ENCODE results near the gene ADAM30.

ADAM30 gene

GRCh38 chr1:119870917-119871596 is 25.3 kb downstream of the ADAM30 start:
- TF ChIP-seq REST (IDR thresholded peaks at IDR 0.05; ENCODE audit: insufficient read depth in 1 of 2, low read depth in 2 of 2, low read length in 2 of 2) (no peak), POLR2AphosphoS5 (IDR thresholded peaks at IDR 0.05; ENCODE audit: low read depth, low read length) (no peak), TAF1 (IDR thresholded peaks at IDR 0.05; ENCODE audit: borderline replicate concordance, insufficient read depth, low read length) (no peak), FOXP2 (optimal IDR thresholded peaks at IDR 0.05; ENCODE audit: borderline replicate concordance, extremely low read depth, extremely low read length, insufficient read depth) (no peak), SIN3A (IDR thresholded peaks at IDR 0.05; ENCODE audit: borderline replicate concordance, insufficient read depth, low read length) (no peak)

GRCh38 chr1:119869995-119870394 is 26.3 kb downstream of the ADAM30 start:
- TF ChIP-seq TAF1 (IDR thresholded peaks at IDR 0.05; ENCODE audit: borderline replicate concordance, insufficient read depth, low read length) (no peak), SIN3A (IDR thresholded peaks at IDR 0.05; ENCODE audit: borderline replicate concordance, insufficient read depth, low read length) (no peak), POLR2AphosphoS5 (IDR thresholded peaks at IDR 0.05; ENCODE audit: low read depth, low read length) (no peak)

- TF ChIP-seq TAF1 (IDR thresholded peaks at IDR 0.05; ENCODE audit: borderline replicate concordance, insufficient read depth, low read length) = no peak
- TF ChIP-seq FOXP2 (optimal IDR thresholded peaks at IDR 0.05; ENCODE audit: borderline replicate concordance, extremely low read depth, extremely low read length, insufficient read depth) = no peak
- TF ChIP-seq REST (IDR thresholded peaks at IDR 0.05; ENCODE audit: insufficient read depth in 1 of 2, low read depth in 2 of 2, low read length in 2 of 2) = no peak
- no peak for TF ChIP-seq SIN3A (IDR thresholded peaks at IDR 0.05; ENCODE audit: borderline replicate concordance, insufficient read depth, low read length)
- no peak for TF ChIP-seq POLR2AphosphoS5 (IDR thresholded peaks at IDR 0.05; ENCODE audit: low read depth, low read length)
Observed at GRCh38 chr1:119868176-119868575, 28.1 kb downstream of the ADAM30 start.

- no peak for TF ChIP-seq POLR2AphosphoS5 (IDR thresholded peaks at IDR 0.05; ENCODE audit: low read depth, low read length)
- no peak for TF ChIP-seq REST (IDR thresholded peaks at IDR 0.05; ENCODE audit: insufficient read depth in 1 of 2, low read depth in 2 of 2, low read length in 2 of 2)
- no peak for TF ChIP-seq SIN3A (IDR thresholded peaks at IDR 0.05; ENCODE audit: borderline replicate concordance, insufficient read depth, low read length)
- no peak for TF ChIP-seq FOXP2 (optimal IDR thresholded peaks at IDR 0.05; ENCODE audit: borderline replicate concordance, extremely low read depth, extremely low read length, insufficient read depth)
- no peak for TF ChIP-seq TAF1 (IDR thresholded peaks at IDR 0.05; ENCODE audit: borderline replicate concordance, insufficient read depth, low read length)
Observed at GRCh38 chr1:119866451-119866850, 29.9 kb downstream of the ADAM30 start.

GRCh38 chr1:119865627-119866026 is 30.7 kb downstream of the ADAM30 start:
- TF ChIP-seq REST (IDR thresholded peaks at IDR 0.05; ENCODE audit: insufficient read depth in 1 of 2, low read depth in 2 of 2, low read length in 2 of 2) = no peak
- no peak for TF ChIP-seq TAF1 (IDR thresholded peaks at IDR 0.05; ENCODE audit: borderline replicate concordance, insufficient read depth, low read length)
- no peak for TF ChIP-seq POLR2AphosphoS5 (IDR thresholded peaks at IDR 0.05; ENCODE audit: low read depth, low read length)
- TF ChIP-seq SIN3A (IDR thresholded peaks at IDR 0.05; ENCODE audit: borderline replicate concordance, insufficient read depth, low read length) = no peak
- TF ChIP-seq FOXP2 (optimal IDR thresholded peaks at IDR 0.05; ENCODE audit: borderline replicate concordance, extremely low read depth, extremely low read length, insufficient read depth) = no peak
